ENCODE data around the gene ZHX3. TPM values are rescaled to one million over a fixed set of nuclear protein-coding genes. Genes with fewer than 3 reads are reported as not detected.
A peak's percentile ranks its signal among the peaks of the same experiment; 100 is the strongest.

Gene ZHX3
- total and polyA plus RNA-seq, 10 of the 15 experiments (the other 5 are each of a cell fraction or from before 2014, with no cell fraction given) = 1.3 to 14.0 (median 5.0) TPM

DNA sequence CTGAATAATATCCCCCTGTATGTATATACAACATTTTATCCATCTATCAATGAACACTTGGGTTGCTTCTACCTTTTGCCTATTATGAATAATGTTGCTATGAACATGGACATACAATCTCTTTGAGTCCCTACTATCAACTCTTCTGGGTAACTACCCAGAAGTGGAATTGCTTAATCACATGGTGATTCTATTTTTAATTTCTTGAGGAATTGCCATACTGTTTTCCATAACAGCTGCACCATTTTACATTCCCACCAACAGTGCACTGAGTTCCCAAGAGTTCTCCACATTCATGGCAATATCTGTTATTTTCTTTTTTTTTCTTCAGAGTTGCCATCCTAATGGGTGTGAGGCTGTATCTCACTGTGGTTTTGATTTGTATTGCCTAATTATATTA lies 88.3 kb downstream of the ZHX3 start (continued):
- TF ChIP-seq, protein P1, sequence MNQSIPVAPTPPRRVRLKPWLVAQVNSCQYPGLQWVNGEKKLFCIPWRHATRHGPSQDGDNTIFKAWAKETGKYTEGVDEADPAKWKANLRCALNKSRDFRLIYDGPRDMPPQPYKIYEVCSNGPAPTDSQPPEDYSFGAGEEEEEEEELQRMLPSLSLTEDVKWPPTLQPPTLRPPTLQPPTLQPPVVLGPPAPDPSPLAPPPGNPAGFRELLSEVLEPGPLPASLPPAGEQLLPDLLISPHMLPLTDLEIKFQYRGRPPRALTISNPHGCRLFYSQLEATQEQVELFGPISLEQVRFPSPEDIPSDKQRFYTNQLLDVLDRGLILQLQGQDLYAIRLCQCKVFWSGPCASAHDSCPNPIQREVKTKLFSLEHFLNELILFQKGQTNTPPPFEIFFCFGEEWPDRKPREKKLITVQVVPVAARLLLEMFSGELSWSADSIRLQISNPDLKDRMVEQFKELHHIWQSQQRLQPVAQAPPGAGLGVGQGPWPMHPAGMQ (IDR thresholded peaks at IDR 0.05; ENCODE audit: borderline replicate concordance) = no peak
- TF ChIP-seq GATAD2B (conservative IDR thresholded peaks at IDR 0.05; ENCODE audit: low read depth) (no peak), POLR2AphosphoS5 (IDR thresholded peaks at IDR 0.05; ENCODE audit: low read length) (no peak)
- TF ChIP-seq, protein P2, sequence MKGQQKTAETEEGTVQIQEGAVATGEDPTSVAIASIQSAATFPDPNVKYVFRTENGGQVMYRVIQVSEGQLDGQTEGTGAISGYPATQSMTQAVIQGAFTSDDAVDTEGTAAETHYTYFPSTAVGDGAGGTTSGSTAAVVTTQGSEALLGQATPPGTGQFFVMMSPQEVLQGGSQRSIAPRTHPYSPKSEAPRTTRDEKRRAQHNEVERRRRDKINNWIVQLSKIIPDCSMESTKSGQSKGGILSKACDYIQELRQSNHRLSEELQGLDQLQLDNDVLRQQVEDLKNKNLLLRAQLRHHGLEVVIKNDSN (IDR thresholded peaks at IDR 0.05; ENCODE audit: borderline replicate concordance, extremely low read length, insufficient read depth, low read depth, low read length) = no peak
- TF ChIP-seq, protein P3, sequence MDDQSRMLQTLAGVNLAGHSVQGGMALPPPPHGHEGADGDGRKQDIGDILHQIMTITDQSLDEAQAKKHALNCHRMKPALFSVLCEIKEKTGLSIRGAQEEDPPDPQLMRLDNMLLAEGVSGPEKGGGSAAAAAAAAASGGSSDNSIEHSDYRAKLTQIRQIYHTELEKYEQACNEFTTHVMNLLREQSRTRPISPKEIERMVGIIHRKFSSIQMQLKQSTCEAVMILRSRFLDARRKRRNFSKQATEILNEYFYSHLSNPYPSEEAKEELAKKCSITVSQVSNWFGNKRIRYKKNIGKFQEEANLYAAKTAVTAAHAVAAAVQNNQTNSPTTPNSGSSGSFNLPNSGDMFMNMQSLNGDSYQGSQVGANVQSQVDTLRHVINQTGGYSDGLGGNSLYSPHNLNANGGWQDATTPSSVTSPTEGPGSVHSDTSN (IDR thresholded peaks at IDR 0.05; ENCODE audit: insufficient replicate concordance, low read depth, low read length) = no peak
- TF ChIP-seq, protein P4, sequence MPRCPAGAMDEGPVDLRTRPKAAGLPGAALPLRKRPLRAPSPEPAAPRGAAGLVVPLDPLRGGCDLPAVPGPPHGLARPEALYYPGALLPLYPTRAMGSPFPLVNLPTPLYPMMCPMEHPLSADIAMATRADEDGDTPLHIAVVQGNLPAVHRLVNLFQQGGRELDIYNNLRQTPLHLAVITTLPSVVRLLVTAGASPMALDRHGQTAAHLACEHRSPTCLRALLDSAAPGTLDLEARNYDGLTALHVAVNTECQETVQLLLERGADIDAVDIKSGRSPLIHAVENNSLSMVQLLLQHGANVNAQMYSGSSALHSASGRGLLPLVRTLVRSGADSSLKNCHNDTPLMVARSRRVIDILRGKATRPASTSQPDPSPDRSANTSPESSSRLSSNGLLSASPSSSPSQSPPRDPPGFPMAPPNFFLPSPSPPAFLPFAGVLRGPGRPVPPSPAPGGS (IDR thresholded peaks at IDR 0.05; ENCODE audit: borderline replicate concordance, insufficient read depth, low read depth, low read length, poor library complexity, severe bottlenecking) = no peak

DNA sequence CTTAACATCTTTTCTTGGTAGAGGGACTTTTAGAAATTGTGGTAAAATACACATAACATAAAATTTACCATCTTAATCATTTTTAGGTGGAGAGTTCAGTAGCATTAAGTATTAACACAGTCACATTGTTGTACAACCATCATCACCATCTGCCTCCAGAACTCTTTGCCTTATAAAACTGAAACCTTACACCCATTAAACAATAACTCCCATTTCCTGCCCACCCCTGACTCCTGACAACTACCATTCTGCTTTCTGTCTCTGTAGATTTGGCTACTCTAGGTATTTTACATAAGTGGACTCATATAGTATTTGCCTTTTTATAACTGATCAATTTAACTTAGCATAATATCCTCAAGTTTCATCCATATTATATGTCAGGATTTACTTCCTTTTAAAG lies 88.7 kb downstream of the ZHX3 start:
- Histone ChIP-seq H3K4me1 (ENCODE audit: control insufficient read depth, insufficient read depth, low read length) (no peaks in the 10 kb centered on the region), H3K9ac (ENCODE audit: control insufficient read depth, insufficient read depth, low read length) (no peak overlapping the region), H3K27me3 (replicated peaks in 1 of 2; ENCODE audit: control insufficient read depth in 2 of 2, insufficient read depth in 2 of 2, low read length in 1 of 2) (no peaks in the 10 kb centered on the region), H3K79me2 (ENCODE audit: control insufficient read depth, insufficient read depth, low read length) (no peaks in the 10 kb centered on the region), H3K36me3 (ENCODE audit: control insufficient read depth in 2 of 2, insufficient read depth in 2 of 2, low read length in 1 of 2) (no peaks in the 10 kb centered on the region), H3K4me3 (no peak overlapping the region), H3K4me2 (ENCODE audit: control insufficient read depth, insufficient read depth) (no peak overlapping the region), H2AFZ (ENCODE audit: control insufficient read depth, low read depth, low read length) (no peak overlapping the region), H3K27ac (ENCODE audit: control insufficient read depth, insufficient read depth) (no peak overlapping the region), H3K9me3 (replicated peaks; ENCODE audit: control insufficient read depth, insufficient read depth, low read length) (no peaks in the 10 kb centered on the region), H4K20me1 (ENCODE audit: control insufficient read depth, insufficient read depth) (no peaks in the 10 kb centered on the region)
- ChIA-PET RAD21 (ENCODE audit: unreplicated experiment) (no interaction called here), SMC1A (ENCODE audit: uncharacterized antibody, unreplicated experiment) (no interaction called here), CTCF (interaction anchor here (7.3 kb wide), 1 partner anchor 94 kb away, joined by 110 read pairs; no protein-coding TSS in a partner anchor), POLR2A (no interaction called here)
- ATAC-seq = peak; percentile 64
- no peak for DNase-seq (ENCODE audit: low read depth, low spot score)
- no peak for FAIRE-seq
- in situ Hi-C loops (cut with MboI) (no loop called here), intact Hi-C loops (cut with micrococcal nuclease; ENCODE audit: unreplicated experiment) (no loop called here)
- no TSS peak for BruUV-seq (replicated peaks)
- TF ChIP-seq, protein P5, sequence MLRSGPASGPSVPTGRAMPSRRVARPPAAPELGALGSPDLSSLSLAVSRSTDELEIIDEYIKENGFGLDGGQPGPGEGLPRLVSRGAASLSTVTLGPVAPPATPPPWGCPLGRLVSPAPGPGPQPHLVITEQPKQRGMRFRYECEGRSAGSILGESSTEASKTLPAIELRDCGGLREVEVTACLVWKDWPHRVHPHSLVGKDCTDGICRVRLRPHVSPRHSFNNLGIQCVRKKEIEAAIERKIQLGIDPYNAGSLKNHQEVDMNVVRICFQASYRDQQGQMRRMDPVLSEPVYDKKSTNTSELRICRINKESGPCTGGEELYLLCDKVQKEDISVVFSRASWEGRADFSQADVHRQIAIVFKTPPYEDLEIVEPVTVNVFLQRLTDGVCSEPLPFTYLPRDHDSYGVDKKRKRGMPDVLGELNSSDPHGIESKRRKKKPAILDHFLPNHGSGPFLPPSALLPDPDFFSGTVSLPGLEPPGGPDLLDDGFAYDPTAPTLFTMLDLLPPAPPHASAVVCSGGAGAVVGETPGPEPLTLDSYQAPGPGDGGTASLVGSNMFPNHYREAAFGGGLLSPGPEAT (IDR thresholded peaks at IDR 0.05; ENCODE audit: low read depth) = 0 out of 2 replicates have a peak, but pooled peaks have one; percentile 17
- no peak for TF ChIP-seq RBBP5 (conservative IDR thresholded peaks at IDR 0.05)
